Right atrium auricular region (tissue), 2 donors: ENCODE results near the gene GPR179. TPM values are rescaled to one million over a fixed set of nuclear protein-coding genes. Genes with fewer than 3 reads are reported as not detected.

Experiments used
- DNase-seq: peaks from one replicate; pipeline ENCODE4 v3.0.0-alpha.2; 2019; ENCODE audit warnings: low spot score
- H3K27ac ChIP-seq, 2 donors: fragments of 200-600 bp; sonication (generic); 1 replicate in 1 of 2; 2 replicates in 1 of 2; pipeline ENCODE4 v1.5.1; 2016 to 2019
- H3K27me3 ChIP-seq, 2 donors: fragments of 200-600 bp; sonication (generic); one replicate each; pipeline versions ENCODE4 v1.5.1 to v1.6.0; 2017 to 2019
- H3K36me3 ChIP-seq: fragments of 200-600 bp; sonication (generic); one replicate; pipeline ENCODE4 v1.5.1; 2016
- H3K4me1 ChIP-seq, 2 donors: fragments of 200-600 bp; sonication (generic); one replicate each; pipeline versions ENCODE4 v1.5.1 to v1.6.0; 2017 to 2019
- H3K4me3 ChIP-seq, 2 donors: fragments of 200-600 bp; sonication (generic); 1 replicate in 1 of 2; 2 replicates in 1 of 2; pipeline ENCODE4 v1.5.1; 2017 to 2019; ENCODE audit warnings: mild to moderate bottlenecking in 1 of 2, moderate library complexity in 1 of 2
- H3K9me3 ChIP-seq, 2 donors: fragments of 200-600 bp; sonication (generic); one replicate each; pipeline ENCODE4 v1.5.1; 2019
- total RNA-seq, 2 donors: library from RNA; depleted of rRNA; stranded (reverse); fragments of >200 nt; gene quantifications; one replicate each; pipeline ENCODE4 v1.1.0, GENCODE V29; 2016
- TF ChIP-seq, protein P1 (sequence below), 2 donors: fragments of 200-600 bp; sonication (generic); IDR thresholded peaks; one replicate each; pipeline ENCODE4 v1.5.1; 2019; ENCODE audit warnings: antibody characterized with exemption in 2 of 2

Gene GPR179
- total RNA-seq, 2 donors from 2014 or later: not detected

DNA sequence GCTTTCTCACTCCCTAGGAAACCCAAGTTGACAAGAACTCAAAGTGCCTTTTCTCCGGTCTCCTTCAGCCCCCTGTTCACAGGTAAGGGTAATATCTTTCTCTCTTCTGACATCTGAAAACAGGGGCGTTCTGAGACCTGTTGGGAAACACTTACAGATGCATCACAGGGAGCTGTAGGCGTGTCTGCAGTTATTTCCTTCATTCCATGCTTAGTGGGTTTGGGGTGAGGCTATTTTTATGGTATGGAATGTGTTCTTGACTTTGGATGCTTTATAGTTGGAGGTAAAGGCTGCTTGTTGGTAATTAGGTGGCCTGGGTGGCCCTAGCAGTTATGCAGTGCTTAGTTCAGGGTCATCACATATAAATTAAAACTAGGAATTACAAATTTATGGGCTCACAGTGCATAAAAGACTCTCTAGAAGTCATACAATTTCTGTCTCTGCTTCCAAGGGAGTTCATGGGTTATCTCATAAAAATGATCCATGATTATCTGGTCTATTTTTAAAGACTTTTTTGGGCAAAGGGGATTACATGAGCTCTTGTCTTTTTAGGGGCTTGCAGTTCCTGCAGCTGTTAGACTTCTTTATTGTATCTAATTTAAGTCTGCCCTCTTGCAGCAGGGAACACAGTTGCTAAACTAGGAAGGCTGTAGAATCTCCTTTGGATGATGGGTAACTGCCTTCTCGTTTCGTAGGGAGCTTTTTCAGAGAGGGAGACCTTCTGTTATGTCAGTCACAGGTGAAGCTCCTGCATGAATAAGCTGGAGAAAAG is 18.1 kb upstream of the GPR179 start:
- Histone ChIP-seq H3K27ac (no peak overlapping the region), H3K4me1 (peaks cover 0 to 41% of the 10 kb centered on the region in 2 donors), H3K4me3 (no peak overlapping the region), H3K9me3 (no peaks in the 10 kb centered on the region), H3K36me3 (peaks cover 21% of the 10 kb centered on the region), H3K27me3 (no peaks in the 10 kb centered on the region)
- TF ChIP-seq, protein P1, sequence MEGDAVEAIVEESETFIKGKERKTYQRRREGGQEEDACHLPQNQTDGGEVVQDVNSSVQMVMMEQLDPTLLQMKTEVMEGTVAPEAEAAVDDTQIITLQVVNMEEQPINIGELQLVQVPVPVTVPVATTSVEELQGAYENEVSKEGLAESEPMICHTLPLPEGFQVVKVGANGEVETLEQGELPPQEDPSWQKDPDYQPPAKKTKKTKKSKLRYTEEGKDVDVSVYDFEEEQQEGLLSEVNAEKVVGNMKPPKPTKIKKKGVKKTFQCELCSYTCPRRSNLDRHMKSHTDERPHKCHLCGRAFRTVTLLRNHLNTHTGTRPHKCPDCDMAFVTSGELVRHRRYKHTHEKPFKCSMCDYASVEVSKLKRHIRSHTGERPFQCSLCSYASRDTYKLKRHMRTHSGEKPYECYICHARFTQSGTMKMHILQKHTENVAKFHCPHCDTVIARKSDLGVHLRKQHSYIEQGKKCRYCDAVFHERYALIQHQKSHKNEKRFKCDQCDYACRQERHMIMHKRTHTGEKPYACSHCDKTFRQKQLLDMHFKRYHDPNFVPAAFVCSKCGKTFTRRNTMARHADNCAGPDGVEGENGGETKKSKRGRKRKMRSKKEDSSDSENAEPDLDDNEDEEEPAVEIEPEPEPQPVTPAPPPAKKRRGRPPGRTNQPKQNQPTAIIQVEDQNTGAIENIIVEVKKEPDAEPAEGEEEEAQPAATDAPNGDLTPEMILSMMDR (IDR thresholded peaks at IDR 0.05): no peak
- no peak for DNase-seq

DNA sequence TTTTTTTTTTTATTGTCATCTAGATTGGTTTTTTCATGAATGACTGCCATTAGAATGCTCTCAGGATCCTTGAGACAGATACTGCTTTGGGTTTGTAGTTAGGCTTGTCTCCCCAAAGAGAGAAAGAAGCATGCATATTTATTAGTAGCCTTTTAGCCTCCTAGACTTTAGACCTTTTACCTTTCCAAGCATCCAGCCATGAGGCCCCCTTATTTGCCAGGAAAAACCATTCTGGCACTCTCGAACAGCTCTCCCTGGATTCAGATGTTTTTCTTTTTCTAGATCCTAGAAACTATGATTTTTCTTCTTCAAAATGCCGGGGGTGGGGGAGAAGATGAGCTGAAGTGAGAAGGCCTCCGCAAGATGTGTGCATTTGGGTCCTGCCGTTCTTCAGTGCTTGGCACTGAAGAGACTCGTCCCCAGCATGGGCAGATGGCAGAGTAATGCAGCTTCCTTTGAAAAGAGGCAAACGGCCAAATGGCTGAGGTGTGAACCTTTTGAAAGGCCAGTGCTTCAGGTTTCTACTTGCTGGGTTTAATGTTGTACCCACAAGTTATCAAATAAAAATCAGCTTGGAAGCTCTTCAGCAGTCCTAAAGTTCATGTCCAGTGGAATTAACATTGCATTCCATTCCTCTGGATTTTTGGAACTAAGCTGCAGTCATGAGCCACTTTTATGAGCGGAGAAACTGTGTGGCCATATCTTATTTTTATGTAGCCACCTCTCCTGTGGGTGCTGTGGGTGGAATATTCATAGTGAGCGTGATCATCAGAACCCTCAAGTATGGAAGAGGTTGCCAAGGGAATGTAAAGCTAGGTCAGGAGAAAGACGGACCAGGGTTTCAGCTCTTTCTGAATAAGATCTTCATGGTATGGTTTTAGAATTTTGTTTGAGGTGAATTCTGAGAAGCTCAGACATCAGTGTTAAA is 15.1 kb upstream of the GPR179 start:
- TF ChIP-seq, protein P1 (IDR thresholded peaks at IDR 0.05): no peak
- no peaks in the 10 kb centered on the region for H3K36me3 ChIP-seq
- no peak overlapping the region for H3K4me3 ChIP-seq
- DNase-seq: no peak
- peak overlapping the region; percentile 46 to 49 for H3K27ac ChIP-seq
- peaks cover 0 to 71% of the 10 kb centered on the region in 2 donors for H3K4me1 ChIP-seq
- H3K9me3 ChIP-seq: no peaks in the 10 kb centered on the region
- H3K27me3 ChIP-seq: no peaks in the 10 kb centered on the region

DNA sequence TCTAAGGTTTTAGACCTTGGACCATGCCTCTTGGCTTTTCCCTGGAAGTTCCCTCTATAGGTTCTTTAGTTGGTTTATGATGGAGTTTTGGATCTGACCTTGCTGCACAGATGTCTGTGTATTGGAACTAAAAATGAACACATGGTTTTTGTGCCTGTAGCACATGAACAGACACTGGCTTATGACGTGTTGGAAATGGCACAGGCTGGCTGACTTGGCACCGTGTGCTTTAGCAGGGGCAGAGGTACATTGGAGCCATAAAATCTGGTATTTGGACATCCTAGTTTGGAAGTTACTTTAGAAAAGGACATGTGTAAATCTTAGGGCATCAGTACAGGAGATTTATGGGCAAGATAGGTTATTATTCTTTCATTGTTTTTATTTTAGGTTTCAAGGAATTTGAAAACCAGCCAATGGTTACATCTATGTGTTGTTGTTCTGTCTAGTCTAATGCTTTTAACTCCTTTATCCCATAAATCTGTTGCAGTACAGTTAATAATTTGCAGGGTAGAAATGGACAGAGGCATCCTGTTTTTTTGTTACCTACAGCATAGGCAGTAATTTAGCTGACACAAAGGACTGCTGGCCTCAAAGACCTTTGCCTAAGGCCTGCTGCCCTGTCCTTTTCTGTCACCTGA is 13.8 kb upstream of the GPR179 start:
- H3K27me3 ChIP-seq: no peaks in the 10 kb centered on the region
- DNase-seq: no peak
- H3K9me3 ChIP-seq: no peaks in the 10 kb centered on the region
- no peaks in the 10 kb centered on the region for H3K36me3 ChIP-seq
- TF ChIP-seq, protein P1 (IDR thresholded peaks at IDR 0.05): no peak
- H3K4me1 ChIP-seq: peaks cover 0 to 81% of the 10 kb centered on the region in 2 donors
- H3K27ac ChIP-seq: peak overlapping the region; percentile 53 to 59
- no peak overlapping the region for H3K4me3 ChIP-seq

DNA sequence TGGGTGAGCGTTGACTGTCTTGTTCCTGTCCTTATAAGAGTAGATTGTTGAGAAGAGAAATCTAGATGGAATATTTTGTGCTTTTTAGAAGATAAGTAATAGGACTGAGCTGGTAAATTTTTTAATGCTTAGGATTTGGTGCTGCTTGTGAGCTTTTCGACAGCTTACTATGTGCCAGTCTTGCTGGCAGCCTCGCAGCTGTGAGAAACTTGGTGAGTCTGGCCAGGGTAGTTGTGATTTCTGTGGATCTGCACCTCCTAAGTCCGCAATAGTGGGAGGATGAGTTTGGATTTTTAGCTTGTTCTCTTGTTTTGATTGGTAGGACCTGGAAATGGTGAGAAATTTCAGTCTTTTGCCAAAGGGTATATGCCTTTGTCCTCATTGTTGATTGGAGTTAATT is 11.5 kb upstream of the GPR179 start:
- TF ChIP-seq, protein P1 (IDR thresholded peaks at IDR 0.05): no peak
- Histone ChIP-seq H3K4me3 (no peak overlapping the region), H3K27ac (no peak overlapping the region), H3K36me3 (no peaks in the 10 kb centered on the region), H3K27me3 (no peaks in the 10 kb centered on the region), H3K9me3 (no peaks in the 10 kb centered on the region), H3K4me1 (peaks cover 0 to 64% of the 10 kb centered on the region in 2 donors)
- no peak for DNase-seq

DNA sequence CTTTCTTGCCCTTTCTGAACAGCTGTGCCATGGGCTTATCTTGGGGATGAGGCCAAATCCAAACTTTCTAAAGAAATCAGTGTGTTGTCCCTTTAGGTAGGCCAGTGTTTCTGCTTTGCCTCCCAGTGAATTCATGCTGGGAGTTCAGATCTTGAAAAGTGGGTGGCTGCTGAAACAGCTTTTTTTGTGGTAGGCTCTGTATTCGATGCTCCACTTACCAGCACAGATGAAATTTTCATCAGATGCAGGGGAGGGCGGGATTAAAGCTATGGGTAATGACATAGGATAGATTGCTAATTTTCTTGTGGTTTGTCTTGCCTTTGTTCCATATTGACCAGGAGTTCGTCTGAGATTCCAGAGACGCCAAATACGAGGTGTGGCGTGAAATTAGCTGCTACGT is 10.7 kb upstream of the GPR179 start:
- no peaks in the 10 kb centered on the region for H3K36me3 ChIP-seq
- no peaks in the 10 kb centered on the region for H3K27me3 ChIP-seq
- no peaks in the 10 kb centered on the region for H3K9me3 ChIP-seq
- no peak overlapping the region for H3K4me3 ChIP-seq
- H3K4me1 ChIP-seq: peaks cover 0 to 64% of the 10 kb centered on the region in 2 donors
- no peak overlapping the region for H3K27ac ChIP-seq
- TF ChIP-seq, protein P1 (IDR thresholded peaks at IDR 0.05): no peak
- DNase-seq: no peak
